Measurements from ENCODE around the gene ZNF600.
"Not testable (repeated sequence)": the region's sequence is repeated elsewhere in the genome, so short reads cannot be mapped to it uniquely, and the experiment has no call there.

ZNF600 gene

DNA sequence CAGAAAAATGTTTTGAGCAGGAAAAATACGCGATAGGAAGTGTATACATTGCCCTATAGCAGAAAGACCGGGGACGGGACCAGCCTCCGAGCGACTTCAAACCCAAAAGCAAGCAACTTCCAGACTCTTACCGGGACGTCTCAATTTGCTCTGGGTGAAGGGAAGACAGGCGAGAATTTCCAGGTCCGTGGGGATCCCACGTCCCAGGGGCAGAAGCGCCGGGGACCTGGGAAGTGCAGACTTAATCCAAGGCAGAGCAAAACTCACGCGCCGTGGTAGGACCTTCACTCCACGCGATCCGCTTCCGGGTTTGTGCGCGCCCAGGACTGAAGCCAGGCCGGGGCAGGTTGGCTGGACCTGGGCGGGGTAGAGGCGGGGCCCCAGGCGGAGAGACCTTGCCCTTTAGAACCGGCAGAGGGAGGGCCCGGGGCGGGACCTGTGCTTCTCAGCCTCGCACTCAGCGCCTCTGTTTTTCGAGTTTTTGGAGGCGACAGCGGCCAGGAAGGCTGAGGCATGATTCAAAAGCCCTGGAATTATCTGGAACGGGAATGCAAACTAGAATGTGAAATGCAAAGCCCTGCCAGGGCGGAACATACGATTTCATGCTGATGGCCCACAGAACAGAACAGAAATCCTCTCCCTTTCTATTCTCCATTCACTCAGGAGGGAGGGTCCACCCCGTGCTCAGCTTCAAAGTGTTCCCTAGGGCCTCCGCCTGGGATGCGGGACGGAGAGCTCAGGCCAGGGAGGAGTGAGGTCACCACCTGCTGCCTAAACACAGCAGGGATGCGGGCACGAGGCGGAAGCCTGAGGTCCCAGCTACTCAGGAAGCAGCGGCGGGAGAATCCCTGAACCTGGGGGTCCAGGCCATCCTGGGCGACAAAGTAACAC, at the start of gene ZNF600:
TSS of gene ZNF600 (minus strand) at position 328 of the 891 bp plus-strand sequence. CDS start 7,903 bp downstream, outside the sequence.
- intact Hi-C loops (cut with DNase I), result not testable (repeated sequence)
- peak; percentile 21 to 78 (median 54) for DNase-seq

DNA sequence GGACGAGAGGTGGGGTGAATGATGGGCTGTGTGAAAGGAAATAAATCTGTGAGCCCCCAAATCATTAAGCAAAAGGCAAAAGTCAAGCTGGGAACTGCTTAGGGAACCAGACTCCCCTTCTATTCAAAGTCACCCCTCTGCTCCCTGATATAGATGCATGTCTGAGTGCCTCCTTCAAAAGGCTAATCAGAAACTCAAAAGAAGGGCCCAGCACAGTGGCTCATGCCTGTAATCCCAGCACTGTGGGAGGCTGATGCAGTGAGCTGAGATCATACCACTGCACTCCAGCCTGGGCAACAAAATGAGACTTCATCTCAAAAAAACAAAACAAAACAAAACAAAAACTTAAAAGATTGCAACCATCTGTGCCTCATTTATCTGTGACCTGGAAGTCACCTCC, 47.7 kb upstream of the ZNF600 start:
- intact Hi-C loops (cut with DNase I); DNase-seq: not testable (repeated sequence)

DNA sequence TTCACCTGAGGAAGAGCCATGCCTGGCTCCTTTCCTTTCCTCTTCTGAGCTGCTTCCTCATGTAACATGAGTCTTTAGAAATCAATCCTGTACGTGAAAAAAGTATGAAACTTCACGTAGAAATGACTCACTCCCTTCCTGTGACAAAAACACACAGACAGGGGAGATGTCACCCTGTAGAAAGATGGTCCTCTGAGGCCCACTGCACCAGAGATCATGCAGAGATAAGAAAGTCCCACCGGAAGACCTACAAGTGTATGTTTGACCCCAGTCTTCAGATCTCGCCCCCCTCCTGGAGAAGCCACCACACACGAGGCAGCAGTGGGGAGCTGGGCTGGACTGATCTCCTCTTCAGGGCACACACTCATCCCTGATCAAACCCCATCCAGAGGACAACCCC, 47.0 kb upstream of the ZNF600 start:
- intact Hi-C loops (cut with DNase I), result not testable (repeated sequence)

DNA sequence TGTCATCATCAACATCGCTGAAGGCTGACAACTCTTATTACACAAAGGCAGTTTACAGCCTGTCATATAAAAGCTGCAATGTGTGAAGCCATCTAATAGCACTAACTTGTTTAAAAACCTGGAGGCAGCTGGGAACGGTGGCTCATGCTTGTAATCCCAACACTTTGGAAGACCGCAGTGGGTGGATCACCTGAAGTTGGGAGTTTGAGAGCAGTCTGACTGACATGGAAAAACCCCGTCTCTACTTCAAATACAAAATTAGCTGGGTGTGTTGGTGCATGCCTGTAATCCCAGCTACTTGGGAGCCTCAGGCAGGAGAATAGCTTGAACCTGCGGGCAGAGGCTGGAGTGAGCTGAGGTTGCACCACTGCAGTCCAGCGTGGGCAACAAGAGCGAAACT, 43.3 kb upstream of the ZNF600 start:
- DNase-seq, result peak in 9 of 42 donors; percentile 12 to 65 (median 39)
- intact Hi-C loops (cut with DNase I), result not testable (repeated sequence)

More for the DNA sequence above, 47.0 kb upstream of the ZNF600 start:
- DNase-seq, result not testable (repeated sequence)

DNA sequence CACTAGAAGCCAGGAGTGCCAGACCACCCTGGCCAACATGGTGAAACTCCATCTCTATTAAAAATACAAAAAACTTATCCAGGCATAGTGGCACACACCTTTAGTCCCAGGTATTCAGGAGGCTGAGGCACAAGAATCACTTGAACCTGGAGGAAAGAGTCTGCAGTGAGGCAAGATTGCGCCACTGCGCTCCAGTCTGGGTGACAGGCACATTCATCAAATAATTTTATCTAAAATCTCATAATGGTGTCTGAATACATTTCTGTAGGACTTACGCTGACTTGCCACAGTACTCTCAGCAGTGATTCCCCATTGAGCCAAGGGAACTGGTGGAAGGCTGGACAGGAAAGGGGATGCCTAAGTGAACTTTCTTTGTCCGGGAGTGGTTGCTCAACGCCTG, 39.2 kb upstream of the ZNF600 start:
- no peak for DNase-seq

DNA sequence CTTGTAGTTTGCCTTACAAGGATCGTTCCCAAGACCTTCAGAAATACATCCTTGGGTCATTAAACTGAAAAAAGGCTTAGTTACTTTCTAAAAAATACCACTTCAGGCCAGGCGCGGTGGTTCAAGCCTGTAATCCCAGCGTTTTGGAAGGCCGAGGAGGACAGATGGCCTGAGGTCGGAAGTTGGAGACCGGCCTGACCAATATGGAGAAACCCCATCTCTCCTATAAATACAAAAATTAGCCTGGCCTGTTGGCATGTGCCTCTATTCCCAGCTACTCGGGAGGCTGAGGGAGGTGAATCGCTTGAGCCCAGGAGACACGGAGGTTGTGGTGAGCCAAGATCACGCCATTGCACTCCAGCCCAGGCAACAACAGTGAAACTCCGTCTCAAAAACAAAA, 37.1 kb upstream of the ZNF600 start:
- DNase-seq, result no peak
- intact Hi-C loops (cut with DNase I), result no loop called here

More for the DNA sequence above, 39.2 kb upstream of the ZNF600 start:
- intact Hi-C loops (cut with DNase I), result no loop called here

DNA sequence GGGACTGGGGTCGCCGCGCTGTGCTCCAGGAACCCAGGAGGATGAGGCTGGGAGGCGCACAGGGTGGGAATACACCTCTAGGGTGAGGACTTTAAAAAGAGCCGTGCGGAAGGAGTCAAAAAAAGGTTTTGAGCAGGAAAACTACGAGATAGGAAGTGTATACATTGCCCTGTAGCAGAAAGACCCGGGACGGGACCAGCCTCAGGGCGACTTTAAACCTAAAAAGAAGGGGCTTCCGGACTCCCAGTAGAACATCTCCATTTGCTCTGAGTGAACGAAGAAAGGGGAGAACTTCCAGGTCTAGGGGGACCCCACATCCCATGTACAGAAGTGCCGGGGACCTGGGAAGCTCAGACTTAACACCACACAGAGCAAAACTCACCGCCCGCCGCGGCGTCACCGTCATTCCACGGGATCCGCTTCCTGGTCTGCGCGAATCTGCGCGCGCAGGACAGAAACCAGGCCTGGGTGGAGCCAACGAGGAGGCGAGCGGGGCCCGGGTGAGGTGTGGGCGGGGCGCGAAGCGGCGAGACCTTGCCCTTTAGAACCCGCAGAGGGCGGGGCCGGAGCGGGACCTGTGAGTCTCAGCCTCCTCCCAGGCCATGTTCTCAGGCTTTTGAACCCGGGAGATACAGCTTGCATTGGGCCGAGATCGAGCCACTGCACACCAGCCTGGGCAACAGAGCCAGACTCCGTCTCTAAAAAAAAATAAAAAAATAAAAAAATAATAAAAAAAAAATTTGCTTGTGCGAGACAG, 34.8 kb upstream of the ZNF600 start, which contains the start of gene ZNF28:
TSS of gene ZNF28 (minus strand) at position 430 of the 757 bp plus-strand sequence. CDS start 3,675 bp downstream, outside the sequence.
- intact Hi-C loops (cut with DNase I), result not testable (repeated sequence)
- peak; percentile 11 to 88 (median 73) for DNase-seq

DNA sequence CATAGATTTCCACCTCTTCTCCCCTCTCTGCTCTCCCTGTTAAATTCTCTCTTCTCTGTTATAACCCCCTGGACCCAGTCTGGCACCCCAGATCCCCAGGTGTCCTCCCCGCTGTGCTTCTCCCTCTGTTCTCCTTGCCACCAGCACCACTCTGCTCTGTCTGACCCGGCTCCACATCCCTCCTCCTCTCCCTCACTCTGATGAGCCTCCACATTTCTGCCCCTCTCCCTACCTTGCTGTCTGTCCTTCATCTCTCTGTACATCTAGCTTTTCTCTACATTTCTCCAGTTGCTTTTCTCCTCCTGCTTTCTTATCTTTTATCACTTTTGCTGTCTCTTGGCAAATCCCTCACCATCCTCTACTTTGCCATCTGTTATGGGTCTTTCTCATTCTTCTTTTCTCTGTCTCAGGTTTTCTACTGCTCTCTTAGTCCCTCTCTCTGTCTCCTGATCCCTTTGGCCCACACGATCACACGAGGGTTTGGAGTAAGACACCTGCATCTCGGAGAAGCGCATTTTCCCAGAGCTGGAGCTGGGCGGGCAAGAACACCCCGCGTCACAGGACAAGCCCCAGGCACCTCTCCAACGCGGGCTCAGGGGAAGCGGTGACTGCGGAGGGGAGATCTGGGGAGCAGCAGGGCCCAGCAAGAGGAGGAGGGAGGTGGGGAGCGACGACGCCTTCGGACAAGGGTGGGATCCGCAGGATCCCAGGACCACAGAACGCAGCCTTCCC, 34.0 kb upstream of the ZNF600 start:
- intact Hi-C loops (cut with DNase I), result not testable (repeated sequence)
- peak in 24 of 42 donors; percentile 5 to 57 (median 26) for DNase-seq

DNA sequence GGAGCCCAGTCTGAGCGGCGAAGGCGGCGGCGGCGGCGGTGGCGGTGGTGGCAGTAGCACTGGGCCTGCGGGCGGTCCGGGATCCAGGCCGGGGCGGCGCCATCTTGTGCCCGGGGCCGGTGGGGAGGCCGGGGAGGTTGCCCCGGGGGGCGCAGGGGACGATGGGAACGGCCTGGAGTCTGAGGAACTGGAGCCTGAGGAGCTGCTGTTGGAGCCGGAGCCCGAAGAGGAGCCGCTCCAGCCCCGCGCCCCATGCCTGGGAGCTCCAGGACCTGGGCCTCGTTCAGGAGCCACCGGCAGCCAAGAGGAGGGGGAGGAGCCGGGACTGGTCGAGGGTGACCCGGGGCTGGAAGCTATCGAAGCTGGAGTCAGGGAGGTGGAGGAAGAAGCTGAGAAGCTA, 23.2 kb upstream of the ZNF600 start:
- intact Hi-C loops (cut with DNase I), result no loop called here
- no peak for DNase-seq

DNA sequence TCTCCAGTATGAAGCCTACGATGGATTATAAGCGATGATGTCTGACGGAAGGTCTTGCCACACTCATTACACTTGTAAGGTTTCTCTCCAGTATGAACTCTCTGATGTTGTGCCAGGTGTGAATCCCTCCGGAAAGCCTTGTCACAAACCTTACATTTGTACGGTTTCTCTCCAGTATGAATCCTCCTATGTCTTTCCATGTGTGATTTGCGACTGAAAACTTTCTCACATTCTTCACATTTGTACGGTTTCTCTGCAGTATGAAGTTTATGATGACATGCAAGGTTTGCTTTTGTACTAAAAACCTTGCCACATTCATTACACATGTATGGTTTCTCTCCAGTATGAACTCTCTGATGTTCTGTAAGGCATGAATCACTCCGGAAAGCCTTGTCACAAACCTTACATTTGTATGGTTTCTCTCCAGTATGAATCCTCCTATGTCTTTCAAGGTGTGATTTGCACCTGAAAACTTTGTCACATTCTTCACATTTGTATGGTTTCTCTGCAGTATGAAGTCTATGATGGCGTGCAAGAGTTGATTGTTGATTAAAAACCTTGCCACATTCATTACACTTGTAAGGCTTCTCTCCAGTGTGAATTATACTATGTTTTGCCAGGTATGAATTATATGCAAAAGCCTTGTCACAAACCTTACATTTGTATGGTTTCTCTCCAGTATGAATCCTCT, 13.5 kb upstream of the ZNF600 start:
- DNase-seq, result not testable (repeated sequence)

DNA sequence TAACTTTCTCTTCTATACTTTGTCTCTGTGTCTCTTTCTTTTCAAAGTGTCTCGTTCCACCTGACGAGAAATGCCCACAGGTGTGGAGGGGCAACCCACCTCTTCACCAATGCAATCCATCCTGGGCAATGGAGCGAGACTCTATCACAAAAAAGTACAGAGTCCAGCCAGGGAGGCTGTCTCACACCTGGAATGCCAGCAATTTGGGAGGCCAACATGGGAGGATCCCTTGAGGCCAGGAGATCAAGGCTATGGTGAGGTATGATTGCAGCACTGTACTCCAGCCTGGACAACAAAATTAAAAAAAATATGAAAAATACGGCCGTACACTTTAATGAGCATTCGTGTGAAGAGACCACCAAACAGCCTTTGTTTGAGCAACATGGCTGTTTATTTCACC, 2.8 kb upstream of the ZNF600 start:
- peak in 1 of 42 donors; percentile 33 for DNase-seq
- intact Hi-C loops (cut with DNase I), result no loop called here

More for the DNA sequence above, 13.5 kb upstream of the ZNF600 start:
- intact Hi-C loops (cut with DNase I), result not testable (repeated sequence)

DNA sequence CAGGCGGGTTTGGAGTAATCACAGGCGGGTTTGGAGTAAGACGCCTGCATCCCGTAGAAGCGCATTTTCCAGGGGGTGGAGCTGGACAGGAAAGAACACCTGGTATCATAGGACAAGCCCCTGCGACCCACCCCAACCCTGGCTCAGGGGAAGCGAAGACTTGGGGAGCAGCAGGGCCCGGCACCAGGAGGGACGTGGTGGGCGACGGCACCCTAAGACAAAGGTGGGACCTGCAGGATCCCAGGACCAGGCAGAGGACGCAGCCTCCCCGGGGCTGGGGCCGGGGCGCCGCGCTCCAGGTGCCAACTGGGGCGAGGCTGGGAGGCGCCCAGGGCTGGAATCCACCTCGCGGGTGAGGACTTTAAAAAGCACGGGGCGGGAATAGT, 520 bp downstream of the ZNF600 start:
- DNase-seq, result peak in 1 of 42 donors; percentile 31
- intact Hi-C loops (cut with DNase I), result no loop called here

DNA sequence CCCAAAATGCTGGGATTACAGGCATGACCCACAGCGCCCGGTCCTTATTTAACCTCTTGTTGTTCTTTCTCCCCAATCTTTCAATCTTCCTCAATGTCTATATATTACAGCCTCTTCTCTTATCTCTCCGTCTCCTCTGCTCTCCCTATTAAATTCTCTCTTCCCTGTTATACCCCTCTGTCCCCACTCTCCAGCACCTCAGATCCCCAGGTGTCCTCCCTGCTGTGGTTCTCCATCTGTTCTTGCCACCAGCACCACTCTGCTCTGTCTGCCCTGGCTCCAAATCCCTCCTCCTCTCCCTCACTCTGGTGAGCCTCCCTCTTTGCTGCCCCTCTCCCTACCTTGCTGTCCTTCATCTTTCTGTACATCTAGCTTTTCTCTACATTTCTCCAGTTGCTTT, 1.1 kb downstream of the ZNF600 start:
- DNase-seq, result no peak
- intact Hi-C loops (cut with DNase I), result no loop called here

DNA sequence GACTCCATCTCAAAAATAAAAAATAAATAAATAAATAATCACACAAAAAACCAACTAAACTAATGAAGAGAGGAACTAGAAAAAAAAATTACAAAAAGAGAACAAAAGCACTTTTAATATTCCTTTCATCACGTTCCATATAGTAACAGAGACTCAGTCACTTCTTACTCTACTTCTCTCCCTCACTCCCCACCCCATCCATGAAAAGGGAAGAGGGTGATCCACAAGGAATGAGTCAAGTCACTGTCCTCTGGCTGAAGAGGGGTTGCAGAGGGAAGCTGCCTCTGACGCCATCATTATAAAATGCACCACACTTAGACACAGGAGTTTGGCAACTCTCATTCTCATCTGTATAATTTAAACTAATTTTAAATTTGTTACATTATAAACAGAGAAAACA, 3.7 kb downstream of the ZNF600 start:
- intact Hi-C loops (cut with DNase I); DNase-seq: not testable (repeated sequence)

DNA sequence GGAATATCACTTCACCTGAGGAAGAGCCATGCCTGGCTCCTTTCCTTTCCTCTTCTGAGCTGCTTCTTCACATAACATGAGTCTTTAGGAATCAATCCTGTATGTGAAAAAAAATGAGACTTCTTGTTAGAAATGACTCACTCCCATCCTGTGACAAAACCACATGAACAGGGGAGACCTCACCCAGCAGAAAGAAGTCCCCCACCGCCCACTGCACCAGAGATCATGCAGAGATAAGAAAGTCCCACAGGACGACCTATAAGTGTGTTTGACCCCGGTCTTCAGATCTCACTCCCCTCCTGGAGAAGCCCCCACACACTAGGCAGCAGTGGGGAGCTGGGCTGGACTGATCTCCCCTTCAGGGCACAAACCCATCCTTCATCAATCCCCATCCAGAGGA, 7.8 kb downstream of the ZNF600 start:
- intact Hi-C loops (cut with DNase I), result no loop called here
- DNase-seq, result no peak

DNA sequence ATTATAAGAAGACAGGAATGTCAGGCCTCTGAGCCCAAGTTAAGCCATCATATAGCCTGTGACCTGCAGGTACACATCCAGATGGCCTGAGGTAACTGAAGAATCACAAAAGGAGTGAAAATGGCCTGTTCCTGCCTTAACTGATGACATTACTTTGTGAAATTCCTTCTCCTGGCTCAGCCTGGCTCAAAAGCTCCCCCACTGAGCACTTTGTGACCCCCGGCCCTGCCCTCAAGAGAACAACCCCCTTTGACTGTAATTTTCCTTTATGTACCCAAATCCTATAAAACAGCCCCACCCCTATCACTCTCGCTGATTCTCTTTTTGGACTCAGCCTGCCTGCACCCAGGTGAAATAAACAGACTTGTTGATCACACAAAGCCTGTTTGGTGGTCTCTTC, 30.1 kb downstream of the ZNF600 start:
- intact Hi-C loops (cut with DNase I), result not testable (repeated sequence)

DNA sequence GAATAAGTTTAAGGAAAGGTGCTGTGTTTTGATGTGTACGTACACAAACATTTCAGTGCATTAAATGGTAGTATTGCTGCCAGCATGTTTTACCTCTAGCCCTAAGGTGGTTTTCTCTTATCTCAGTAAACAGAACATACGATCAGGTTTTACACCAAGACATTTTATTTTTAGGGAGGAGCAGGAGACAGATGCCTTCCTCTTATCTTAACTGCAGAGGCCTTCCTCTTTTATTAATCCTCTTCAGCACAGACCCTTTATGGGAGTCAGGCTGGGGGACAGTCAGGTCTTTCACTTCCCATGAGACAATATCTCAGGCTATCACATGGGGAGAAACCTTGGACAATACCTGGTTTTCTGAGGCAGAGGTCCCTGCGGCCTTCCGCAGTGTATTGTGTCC, 36.8 kb downstream of the ZNF600 start:
- intact Hi-C loops (cut with DNase I), result no loop called here

More for the DNA sequence above, 30.1 kb downstream of the ZNF600 start:
- not testable (repeated sequence) for DNase-seq

DNA sequence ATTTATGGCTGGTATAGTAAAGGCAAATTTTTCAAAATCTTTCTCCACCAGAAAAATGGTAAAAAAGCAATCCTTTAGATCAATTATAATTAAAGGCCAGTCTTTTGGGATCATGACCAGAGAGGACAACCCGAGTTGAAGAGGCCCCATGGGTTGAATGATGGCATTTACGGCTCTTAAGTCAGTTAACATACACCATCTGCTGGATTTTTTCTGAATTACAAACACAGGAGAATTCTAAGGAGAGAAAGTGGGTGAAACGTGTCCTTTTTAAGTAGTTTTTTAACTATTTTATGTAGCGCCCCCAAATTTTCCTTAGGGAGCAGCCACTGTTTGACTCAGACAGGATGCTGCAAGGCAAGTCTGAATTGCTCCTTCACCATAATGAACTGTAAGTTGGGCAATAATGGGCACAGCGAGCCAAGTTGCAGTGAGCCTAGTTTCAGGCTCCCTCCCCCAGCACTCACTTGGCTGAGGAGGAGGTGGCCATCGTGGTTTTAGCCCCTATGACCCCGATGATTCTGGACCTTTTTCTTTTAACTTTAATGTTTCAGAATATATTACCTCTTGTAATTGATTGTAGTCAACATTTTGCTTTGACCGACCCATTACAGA, 38.1 kb downstream of the ZNF600 start:
- peak in 18 of 42 donors; percentile 7 to 58 (median 20) for DNase-seq

More for the DNA sequence above, 36.8 kb downstream of the ZNF600 start:
- DNase-seq, result no peak

More for the DNA sequence above, 38.1 kb downstream of the ZNF600 start:
- intact Hi-C loops (cut with DNase I), result no loop called here

Measured in head of caudate nucleus (tissue), 42 donors.